Cardiac septum (tissue), 1 donor: ENCODE measurements around the gene VILL. TPM values are rescaled to one million over a fixed set of nuclear protein-coding genes. Genes with fewer than 3 reads are reported as not detected.

Experiments used
- DNase-seq: peaks from one replicate; pipeline ENCODE4 v3.0.0-alpha.2; 2020; ENCODE audit warnings: low spot score
- intact Hi-C: fragments of 100-400 bp; cut with DNase I; formaldehyde crosslinking; loops from one replicate; pipeline ENCODE4 v1.14.0; 2022
- total RNA-seq: library from RNA; stranded (reverse); fragmentation: NEBNext Ultra II Directional; extraction: Animal tissue kit (Norgen Biotek cat#: 25700); gene quantifications from one replicate; pipeline ENCODE4 v1.2.1, GENCODE V29; 2021
- donor health status: DM: no; HTN: no; CAD: no.

VILL gene
- total RNA-seq, 1 donor from 2014 or later, result 2.6 TPM

- no peak for DNase-seq
- intact Hi-C loops, result loop anchor here (10.0 kb wide), 1 partner anchor 467 kb away; no protein-coding TSS in a partner anchor
Observed at GRCh38 chr3:38007754-38008090, 17.1 kb downstream of the VILL start.

- no peak for DNase-seq
Observed at GRCh38 chr3:38008191-38008701, 17.7 kb downstream of the VILL start.

GRCh38 chr3:38008971-38009580 is 18.5 kb downstream of the VILL start:
- DNase-seq, result no peak
- intact Hi-C loops, result loop anchor here (10.0 kb wide), 1 partner anchor 466 kb away; no protein-coding TSS in a partner anchor

More at GRCh38 chr3:38008191-38008701, 17.7 kb downstream of the VILL start:
- intact Hi-C loops, result loop anchor here (10.0 kb wide), 1 partner anchor 467 kb away; no protein-coding TSS in a partner anchor

- intact Hi-C loops, result loop anchor here (10.0 kb wide), 1 partner anchor 465 kb away; no protein-coding TSS in a partner anchor
- no peak for DNase-seq
Observed at GRCh38 chr3:38009807-38010591, 19.4 kb downstream of the VILL start.

- intact Hi-C loops, result no loop called here
- no peak for DNase-seq
Observed at GRCh38 chr3:38011111-38011510, 20.5 kb downstream of the VILL start.

- intact Hi-C loops, result no loop called here
- DNase-seq, result no peak
Observed at GRCh38 chr3:38015485-38015884, 24.9 kb downstream of the VILL start.

GRCh38 chr3:38015984-38016383 is 25.4 kb downstream of the VILL start:
- intact Hi-C loops, result no loop called here

GRCh38 chr3:38016410-38016809 is 25.8 kb downstream of the VILL start:
- DNase-seq, result no peak
- intact Hi-C loops, result no loop called here

More at GRCh38 chr3:38015984-38016383, 25.4 kb downstream of the VILL start:
- DNase-seq, result no peak

GRCh38 chr3:38016847-38017444 is 26.4 kb downstream of the VILL start:
- intact Hi-C loops, result no loop called here
- peak; percentile 57 for DNase-seq

GRCh38 chr3:38017445-38018295 is 27.1 kb downstream of the VILL start:
- intact Hi-C loops, result no loop called here
- peak; percentile 55 for DNase-seq

- peak; percentile 73 for DNase-seq
- intact Hi-C loops, result no loop called here
Observed at GRCh38 chr3:38018296-38019266, 28.0 kb downstream of the VILL start.

- peak; percentile 67 for DNase-seq
- intact Hi-C loops, result no loop called here
Observed at GRCh38 chr3:38019658-38020341, 29.2 kb downstream of the VILL start.

- intact Hi-C loops, result no loop called here
- DNase-seq, result no peak
Observed at GRCh38 chr3:38020342-38020726, 29.7 kb downstream of the VILL start.

GRCh38 chr3:38021196-38021595 is 30.6 kb downstream of the VILL start:
- peak; percentile 71 for DNase-seq
- intact Hi-C loops, result no loop called here

- DNase-seq, result no peak
- intact Hi-C loops, result no loop called here
Observed at GRCh38 chr3:38022301-38022700, 31.7 kb downstream of the VILL start.

- intact Hi-C loops, result no loop called here
- DNase-seq, result peak; percentile 59
Observed at GRCh38 chr3:38022896-38023709, 32.5 kb downstream of the VILL start.

- intact Hi-C loops, result no loop called here
- DNase-seq, result no peak
Observed at GRCh38 chr3:38026856-38027255, 36.3 kb downstream of the VILL start.
